GM12878 (cell line): ENCODE measurements around the gene WWOX. TPM values are rescaled to one million over a fixed set of nuclear protein-coding genes. Genes with fewer than 3 reads are reported as not detected.

Experiments
- ATAC-seq: fragments of 200-7000 bp; cut with Tn5 transposase; 3 replicates; pipeline ENCODE4 v1.9.1; 2020; ENCODE audit warnings: mild to moderate bottlenecking, moderate library complexity
- BruUV-seq: library from RNA; stranded (reverse); fragments of 400-500 nt; replicated peaks from 2 replicates; lab custom pipeline; 2021; lab: Mats Ljungman, UMichigan
- CTCF ChIA-PET: fragments of 300-600 bp; sonication (Branson Sonifier 250); formaldehyde crosslinking; extraction: SDS; loops from one replicate; lab custom pipeline; 2021; ENCODE audit warnings: inconsistent platforms; lab: Yijun Ruan, JAX
- POLR2A ChIA-PET: fragments of 350-600 bp; formaldehyde crosslinking; extraction: SDS; loops from one replicate; lab custom pipeline; 2021; ENCODE audit warnings: inconsistent platforms; lab: Charles Lee
- RAD21 ChIA-PET: fragments of 300-600 bp; sonication (Branson Sonifier 250); formaldehyde crosslinking; loops from one replicate; lab custom pipeline; 2023; ENCODE audit warnings: antibody characterized with exemption; ENCODE audit not compliant: unreplicated experiment; lab: Charles Lee
- SMC1A ChIA-PET: fragments of 300-600 bp; sonication (Branson Sonifier 250); formaldehyde crosslinking; loops from one replicate; lab custom pipeline; 2023; ENCODE audit not compliant: unreplicated experiment, uncharacterized antibody; lab: Charles Lee
- DNase-seq: peaks from one replicate; pipeline ENCODE4 v3.0.0-alpha.2; 2011; ENCODE audit warnings: low read depth, low spot score
- FAIRE-seq: peaks from 3 replicates; lab custom pipeline; 2011; peaks lifted over from hg19 to GRCh38; lab: Jason Lieb, UNC
- H2AFZ ChIP-seq: 2 replicates; pipeline ENCODE4 v1.6.0; 2011; ENCODE audit warnings: low read depth, low read length, control low read depth; ENCODE audit not compliant: control insufficient read depth
- H3K27ac ChIP-seq: 2 replicates; pipeline ENCODE4 v1.5.1; 2011; ENCODE audit warnings: control low read depth; ENCODE audit not compliant: control insufficient read depth, insufficient read depth
- H3K27me3 ChIP-seq, 2 experiments: replicated peaks in 1 of 2; 2 replicates each; pipeline versions ENCODE4 v1.6.0 to v1.6.1; 2011; ENCODE audit warnings: low read length in 1 of 2; ENCODE audit not compliant: control insufficient read depth in 2 of 2, insufficient read depth in 2 of 2
- H3K36me3 ChIP-seq, 2 experiments: 2 replicates each; pipeline ENCODE4 v1.5.1; 2011; ENCODE audit warnings: low read length in 1 of 2; ENCODE audit not compliant: control insufficient read depth in 2 of 2, insufficient read depth in 2 of 2
- H3K4me1 ChIP-seq: 2 replicates; pipeline ENCODE4 v1.6.1; 2011; ENCODE audit warnings: mild to moderate bottlenecking, low read length, moderate library complexity, mixed read lengths; ENCODE audit not compliant: control insufficient read depth, insufficient read depth
- H3K4me2 ChIP-seq: 2 replicates; pipeline ENCODE4 v1.6.0; 2011; ENCODE audit warnings: control low read depth; ENCODE audit not compliant: control insufficient read depth, insufficient read depth
- H3K4me3 ChIP-seq: fragments of 200-600 bp; sonication (generic); 2 replicates; pipeline ENCODE4 v1.5.1; 2016
- H3K79me2 ChIP-seq: 2 replicates; pipeline ENCODE4 v1.6.0; 2011; ENCODE audit warnings: low read length; ENCODE audit not compliant: control insufficient read depth, insufficient read depth
- H3K9ac ChIP-seq: 2 replicates; pipeline ENCODE4 v1.8.0; 2011; ENCODE audit warnings: low read length, control low read depth, mixed read lengths; ENCODE audit not compliant: control insufficient read depth, insufficient read depth
- H3K9me3 ChIP-seq: replicated peaks from 3 replicates; pipeline ENCODE4 v1.5.1; 2011; ENCODE audit warnings: mild to moderate bottlenecking, low read length; ENCODE audit not compliant: control insufficient read depth, insufficient read depth
- H4K20me1 ChIP-seq: 2 replicates; pipeline ENCODE4 v1.6.0; 2011; ENCODE audit not compliant: control insufficient read depth, insufficient read depth
- BCL11A ChIP-seq: IDR thresholded peaks from 2 replicates; pipeline ENCODE4 v1.6.1; 2011; ENCODE audit warnings: low read depth, low read length
- E4F1 ChIP-seq: fragments of 450-650 bp; IDR thresholded peaks from 2 replicates; pipeline ENCODE4 v1.6.1; 2018; ENCODE audit warnings: borderline replicate concordance, mild to moderate bottlenecking; ENCODE audit not compliant: partially characterized antibody
- EZH2 ChIP-seq: IDR thresholded peaks from 2 replicates; pipeline ENCODE4 v1.6.1; 2012; ENCODE audit warnings: low read depth, mild to moderate bottlenecking, control low read depth, inconsistent platforms, low read length, borderline replicate concordance; ENCODE audit not compliant: control insufficient read depth
- HDAC2 ChIP-seq: fragments of 200-600 bp; sonication (generic); IDR thresholded peaks from 2 replicates; pipeline ENCODE4 v1.6.1; 2017
- HDAC6 ChIP-seq: fragments of 200-600 bp; sonication (generic); IDR thresholded peaks from one replicate; pipeline ENCODE4 v1.8.0; 2017; ENCODE audit warnings: antibody characterized with exemption; ENCODE audit not compliant: unreplicated experiment
- HDGF ChIP-seq: fragments of 450-650 bp; IDR thresholded peaks from 2 replicates; pipeline ENCODE4 v1.6.1; 2016; ENCODE audit warnings: antibody characterized with exemption
- IRF3 ChIP-seq: fragments of 450-650 bp; IDR thresholded peaks from 2 replicates; pipeline ENCODE4 v1.6.1; 2014; ENCODE audit warnings: mild to moderate bottlenecking
- NR2F1 ChIP-seq: fragments of 450-650 bp; conservative IDR thresholded peaks from 2 replicates; pipeline ENCODE4 v1.6.1; 2017; ENCODE audit warnings: mild to moderate bottlenecking
- TAF1 ChIP-seq: IDR thresholded peaks from 2 replicates; pipeline ENCODE4 v1.6.1; 2011; ENCODE audit warnings: mild to moderate bottlenecking, low read depth, low read length, borderline replicate concordance
- WRNIP1 ChIP-seq: IDR thresholded peaks from 2 replicates; pipeline ENCODE4 v1.6.1; 2011; ENCODE audit warnings: low read depth, low read length, improper control_type of control experiment, borderline replicate concordance
- ZBED1 ChIP-seq: IDR thresholded peaks from 2 replicates; pipeline ENCODE4 v1.6.1; 2016; ENCODE audit warnings: borderline replicate concordance
- WGBS: methylation state at CpG from one replicate; pipeline ENCODE4 v1.1.6; 2016; ENCODE audit warnings: low lambda C conversion rate; ENCODE audit not compliant: insufficient replicate concordance, insufficient coverage; ENCODE audit errors: missing lambda C conversion rate; 5-methylcytosine and 5-hydroxymethylcytosine counted together
- in situ Hi-C: fragments of 300-500 bp; cut with MboI; formaldehyde crosslinking; loops from 9 replicates; pipeline ENCODE4 v1.14.3; 2018; ENCODE audit warnings: mixed read lengths
- intact Hi-C: fragments of 100-400 bp; cut with micrococcal nuclease; formaldehyde crosslinking; loops from one replicate; pipeline ENCODE4 v1.14.2; 2022; ENCODE audit not compliant: unreplicated experiment
- polyA plus RNA-seq, 11 experiments: library from polyadenylated mRNA; depleted of rRNA in 4 of 11; unstranded in 6 of 11; stranded (reverse) in 5 of 11; fragments of >200 nt; fragmentation: Nextera tagmentation in 4 of 11; fragmentation: Illumina TruSeq in 1 of 11; extraction: Ambion mirVana in 4 of 11; extraction: Trizol in 1 of 11; gene quantifications; 1 replicate in 1 of 11; 2 replicates in 10 of 11; pipeline versions ENCODE4 v1.2.1 to v1.2.3, GENCODE V29; 2011 to 2016; ENCODE audit warnings: inconsistent platforms in 2 of 11, missing spikeins in 2 of 11, low read depth in 1 of 11
- total RNA-seq, 4 experiments: library from RNA; depleted of rRNA in 3 of 4; stranded (reverse); fragments of >200 nt in 3 of 4; fragmentation: Illumina TruSeq in 1 of 4; extraction: Trizol in 1 of 4; gene quantifications; 2 replicates each; pipeline versions ENCODE4 v1.2.1 to v1.2.3, GENCODE V29; 2013 to 2021

Gene WWOX
- total and polyA plus RNA-seq, 10 of the 15 experiments (the other 5 are each of a cell fraction or from before 2014, with no cell fraction given): 2.8 to 24.4 (median 17.8) TPM

- Histone ChIP-seq H4K20me1 (no peaks in the 10 kb centered on the region), H3K27me3 (no peaks in the 10 kb centered on the region), H2AFZ (no peak overlapping the region), H3K79me2 (no peaks in the 10 kb centered on the region), H3K4me1 (no peaks in the 10 kb centered on the region), H3K9ac (no peak overlapping the region), H3K9me3 (no peaks in the 10 kb centered on the region), H3K4me2 (no peak overlapping the region), H3K36me3 (no peaks in the 10 kb centered on the region), H3K4me3 (no peak overlapping the region), H3K27ac (no peak overlapping the region)
- ChIA-PET CTCF (no interaction called here), SMC1A (no interaction called here), RAD21 (interaction anchor here (0.6 kb wide), 1 partner anchor 170 kb away, joined by 5 read pairs; no protein-coding TSS in a partner anchor), POLR2A (no interaction called here)
- WGBS: 0% methylated on average over 2 of the region's 2 CpGs
- TF ChIP-seq WRNIP1 (no peak), HDGF (no peak), HDAC2 (no peak), BCL11A (no peak), IRF3 (no peak), TAF1 (no peak), HDAC6 (no peak), NR2F1 (no peak), ZBED1 (no peak), EZH2 (no peak), E4F1 (no peak)
- no peak for ATAC-seq
- FAIRE-seq: no peak
- in situ Hi-C loops (no loop called here), intact Hi-C loops (no loop called here)
- DNase-seq: no peak
- BruUV-seq: no TSS peak
Measured at GRCh38 chr16:78816499-78817195, 717.2 kb downstream of the WWOX start.
